ENCODE measurements around the gene ZNF423. TPM values are rescaled to one million over a fixed set of nuclear protein-coding genes. Genes with fewer than 3 reads are reported as not detected.

ZNF423 gene
- total and polyA plus RNA-seq, 12 donors: 1.7 to 10.6 (median 5.5) TPM

DNA sequence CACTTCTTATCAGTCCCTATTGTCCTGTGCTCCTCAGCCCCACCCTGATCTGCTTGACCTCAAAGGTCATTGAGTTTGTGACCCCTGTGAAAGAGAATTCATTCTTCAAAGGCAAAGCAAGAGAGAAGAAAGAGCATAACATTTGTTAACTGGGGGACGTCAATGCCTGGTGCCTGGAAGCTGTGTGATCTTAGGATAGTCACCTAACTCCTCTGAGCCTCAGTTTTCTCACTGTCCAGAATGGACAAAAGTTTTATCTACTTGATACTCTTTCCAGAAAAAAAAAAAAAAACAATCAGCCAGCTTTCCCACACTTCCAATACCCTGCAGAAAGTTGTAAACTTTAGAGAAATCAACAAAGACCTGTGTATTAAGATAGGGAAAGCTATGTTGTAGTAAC is 309.2 kb downstream of the ZNF423 start:
- WGBS, 4 donors: 84 to 95% (median 91%) methylated on average over 1 of the region's 1 CpG
- Histone ChIP-seq H3K4me3 (no peak overlapping the region), H3K9me3 (replicated peaks in 1 of 3) (no peaks in the 10 kb centered on the region), H3K27me3 (no peaks in the 10 kb centered on the region), H3K4me1 (replicated peaks in 1 of 2) (no peaks in the 10 kb centered on the region), H3K27ac (no peak overlapping the region), H3K36me3 (replicated peaks in 1 of 2) (no peaks in the 10 kb centered on the region)
- intact Hi-C loops (cut with DNase I): no loop called here
- TF ChIP-seq, protein P1, sequence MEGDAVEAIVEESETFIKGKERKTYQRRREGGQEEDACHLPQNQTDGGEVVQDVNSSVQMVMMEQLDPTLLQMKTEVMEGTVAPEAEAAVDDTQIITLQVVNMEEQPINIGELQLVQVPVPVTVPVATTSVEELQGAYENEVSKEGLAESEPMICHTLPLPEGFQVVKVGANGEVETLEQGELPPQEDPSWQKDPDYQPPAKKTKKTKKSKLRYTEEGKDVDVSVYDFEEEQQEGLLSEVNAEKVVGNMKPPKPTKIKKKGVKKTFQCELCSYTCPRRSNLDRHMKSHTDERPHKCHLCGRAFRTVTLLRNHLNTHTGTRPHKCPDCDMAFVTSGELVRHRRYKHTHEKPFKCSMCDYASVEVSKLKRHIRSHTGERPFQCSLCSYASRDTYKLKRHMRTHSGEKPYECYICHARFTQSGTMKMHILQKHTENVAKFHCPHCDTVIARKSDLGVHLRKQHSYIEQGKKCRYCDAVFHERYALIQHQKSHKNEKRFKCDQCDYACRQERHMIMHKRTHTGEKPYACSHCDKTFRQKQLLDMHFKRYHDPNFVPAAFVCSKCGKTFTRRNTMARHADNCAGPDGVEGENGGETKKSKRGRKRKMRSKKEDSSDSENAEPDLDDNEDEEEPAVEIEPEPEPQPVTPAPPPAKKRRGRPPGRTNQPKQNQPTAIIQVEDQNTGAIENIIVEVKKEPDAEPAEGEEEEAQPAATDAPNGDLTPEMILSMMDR (IDR thresholded peaks at IDR 0.05): no peak
- TF ChIP-seq POLR2A (IDR thresholded peaks at IDR 0.05): no peak
- DNase-seq: no peak

DNA sequence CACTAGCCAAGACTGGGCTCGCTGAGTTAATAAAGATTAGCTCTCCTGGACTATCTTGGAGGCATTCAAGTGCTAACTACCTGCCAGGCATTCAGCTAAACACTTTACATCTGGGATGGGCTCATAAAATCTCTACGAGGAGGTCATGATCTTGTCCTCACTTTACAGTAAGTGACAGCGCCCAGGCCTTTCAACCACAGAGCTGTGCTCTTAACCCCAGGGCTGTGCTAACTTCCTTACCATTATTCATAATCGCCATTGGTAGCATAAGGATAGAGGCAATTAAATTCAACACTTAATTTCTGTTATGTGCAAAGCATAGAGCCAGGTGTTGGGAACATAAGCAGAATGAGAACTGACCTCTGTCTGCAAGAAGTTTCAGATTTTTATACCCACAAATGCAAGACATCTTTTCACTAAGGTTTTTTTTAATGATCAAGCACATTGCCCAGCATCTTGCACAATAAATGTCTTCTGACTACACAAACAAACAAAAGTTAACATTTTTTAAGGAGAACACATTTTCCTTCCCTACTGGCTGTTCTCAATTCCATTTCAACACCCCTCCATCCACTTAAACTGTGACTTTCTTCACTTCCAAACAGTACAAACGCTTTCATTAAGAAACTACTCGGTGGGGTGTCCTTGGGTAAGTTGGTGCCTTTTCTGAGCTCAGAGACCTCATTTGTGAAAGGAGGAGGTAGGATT is 310.0 kb downstream of the ZNF423 start:
- WGBS, 4 donors: 59 to 65% (median 62%) methylated on average over 6 of the region's 6 CpGs
- no peak overlapping the region for H3K27ac ChIP-seq
- intact Hi-C loops (cut with DNase I): no loop called here

DNA sequence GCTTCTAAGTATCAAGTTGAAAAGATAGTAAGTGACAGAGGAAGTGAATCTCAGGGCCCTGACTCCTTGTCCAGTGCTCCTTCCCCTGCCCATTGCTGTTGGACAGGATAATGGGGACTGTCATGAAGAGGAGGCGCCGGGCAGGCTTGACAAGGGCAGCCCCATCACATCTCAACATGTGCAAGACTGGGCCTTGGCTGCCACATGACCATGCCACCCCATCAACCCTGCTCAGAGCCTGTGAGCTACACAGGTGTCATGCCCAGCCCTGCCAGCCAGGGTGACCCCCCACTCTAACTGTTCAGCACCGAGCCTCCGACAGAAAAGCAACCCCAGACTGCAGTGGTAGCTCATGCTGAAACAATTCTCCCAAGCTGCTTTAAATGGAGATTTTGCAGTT is 310.7 kb downstream of the ZNF423 start:
- no peaks in the 10 kb centered on the region for H3K4me1 ChIP-seq (replicated peaks in 1 of 2)
- H3K36me3 ChIP-seq (replicated peaks in 1 of 2): no peaks in the 10 kb centered on the region
- H3K4me3 ChIP-seq: no peak overlapping the region
- no peaks in the 10 kb centered on the region for H3K9me3 ChIP-seq (replicated peaks in 1 of 3)
- H3K27me3 ChIP-seq: no peaks in the 10 kb centered on the region
- TF ChIP-seq, protein P1 (IDR thresholded peaks at IDR 0.05): no peak
- TF ChIP-seq POLR2A (IDR thresholded peaks at IDR 0.05): no peak
- whole genome bisulfite sequencing, 4 donors: 89 to 100% (median 95%) methylated on average over 2 to 4 of the region's 4 CpGs
- intact Hi-C loops (cut with DNase I): no loop called here
- no peak for DNase-seq
- no peak overlapping the region for H3K27ac ChIP-seq

More for the DNA sequence above, 310.0 kb downstream of the ZNF423 start:
- H3K4me3 ChIP-seq: no peak overlapping the region
- no peaks in the 10 kb centered on the region for H3K36me3 ChIP-seq (replicated peaks in 1 of 2)
- no peak for TF ChIP-seq POLR2A (IDR thresholded peaks at IDR 0.05)
- TF ChIP-seq, protein P1 (IDR thresholded peaks at IDR 0.05): no peak
- H3K4me1 ChIP-seq (replicated peaks in 1 of 2): no peaks in the 10 kb centered on the region
- H3K27me3 ChIP-seq: no peaks in the 10 kb centered on the region
- DNase-seq: no peak
- no peaks in the 10 kb centered on the region for H3K9me3 ChIP-seq (replicated peaks in 1 of 3)

DNA sequence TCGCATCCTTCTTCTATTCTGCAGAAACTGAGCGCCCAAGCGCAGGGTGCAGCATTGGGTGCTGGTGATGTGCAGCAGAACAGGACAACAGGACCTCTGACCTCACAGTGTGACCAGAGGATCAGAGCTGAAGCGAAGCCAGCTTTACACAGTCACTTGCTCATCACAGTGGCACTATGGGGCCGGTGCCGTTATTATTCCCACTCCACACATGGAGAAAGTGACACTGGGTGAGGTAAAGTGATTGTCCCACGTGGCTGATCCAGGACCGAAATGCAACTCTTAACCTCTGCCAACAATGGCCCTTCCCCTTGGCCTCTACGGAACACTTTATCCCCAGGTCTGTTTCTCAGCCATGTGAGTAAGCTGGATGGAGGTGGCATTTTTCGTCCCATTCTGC is 311.1 kb downstream of the ZNF423 start:
- 89 to 97% (median 94%) methylated on average over 5 to 10 of the region's 10 CpGs for WGBS, 4 donors
- Histone ChIP-seq H3K4me1 (replicated peaks in 1 of 2) (no peaks in the 10 kb centered on the region), H3K4me3 (no peak overlapping the region), H3K27me3 (no peaks in the 10 kb centered on the region), H3K27ac (no peak overlapping the region), H3K36me3 (replicated peaks in 1 of 2) (no peaks in the 10 kb centered on the region), H3K9me3 (replicated peaks in 1 of 3) (no peaks in the 10 kb centered on the region)
- no peak for DNase-seq
- TF ChIP-seq POLR2A (IDR thresholded peaks at IDR 0.05): no peak
- TF ChIP-seq, protein P1 (IDR thresholded peaks at IDR 0.05): no peak
- intact Hi-C loops (cut with DNase I): no loop called here
